ENCODE results near the gene MAGI1. TPM values are rescaled to one million over a fixed set of nuclear protein-coding genes. Genes with fewer than 3 reads are reported as not detected.

The MAGI1 gene
- polyA plus RNA-seq, 3 donors = not detected

- Histone ChIP-seq H4K20me1 (ENCODE audit: insufficient read depth, low read length) (no peaks in the 10 kb centered on the region), H3K4me2 (replicated peaks; ENCODE audit: extremely low read depth, low read length, poor library complexity, severe bottlenecking) (no peak overlapping the region), H3K27ac (ENCODE audit: low read depth in 1 of 2, low read length in 2 of 2) (no peak overlapping the region), H2AFZ (ENCODE audit: insufficient read depth, low read depth, low read length, poor library complexity, severe bottlenecking) (no peak overlapping the region), H3K36me3 (replicated peaks in 1 of 2; ENCODE audit: control insufficient read depth in 1 of 2, insufficient read depth in 2 of 2, low read length in 2 of 2) (no peaks in the 10 kb centered on the region), H3K4me1 (ENCODE audit: control insufficient read depth in 1 of 2, insufficient read depth in 2 of 2, low read length in 2 of 2) (no peaks in the 10 kb centered on the region), H3K9me3 (replicated peaks in 1 of 2; ENCODE audit: control insufficient read depth in 1 of 2, insufficient read depth in 1 of 2, low read length in 2 of 2) (no peaks in the 10 kb centered on the region), H3K4me3 (replicated peaks in 1 of 3; ENCODE audit: low read depth in 2 of 3, low read length in 3 of 3) (no peak overlapping the region), H3K79me2 (ENCODE audit: insufficient read depth, low read length) (no peaks in the 10 kb centered on the region), H3K9ac (ENCODE audit: insufficient read depth, low read length, poor library complexity, severe bottlenecking) (no peak overlapping the region), H3K27me3 (ENCODE audit: control insufficient read depth in 2 of 2, insufficient read depth in 2 of 2, low read length in 2 of 2) (no peaks in the 10 kb centered on the region)
- TF ChIP-seq, protein P1, sequence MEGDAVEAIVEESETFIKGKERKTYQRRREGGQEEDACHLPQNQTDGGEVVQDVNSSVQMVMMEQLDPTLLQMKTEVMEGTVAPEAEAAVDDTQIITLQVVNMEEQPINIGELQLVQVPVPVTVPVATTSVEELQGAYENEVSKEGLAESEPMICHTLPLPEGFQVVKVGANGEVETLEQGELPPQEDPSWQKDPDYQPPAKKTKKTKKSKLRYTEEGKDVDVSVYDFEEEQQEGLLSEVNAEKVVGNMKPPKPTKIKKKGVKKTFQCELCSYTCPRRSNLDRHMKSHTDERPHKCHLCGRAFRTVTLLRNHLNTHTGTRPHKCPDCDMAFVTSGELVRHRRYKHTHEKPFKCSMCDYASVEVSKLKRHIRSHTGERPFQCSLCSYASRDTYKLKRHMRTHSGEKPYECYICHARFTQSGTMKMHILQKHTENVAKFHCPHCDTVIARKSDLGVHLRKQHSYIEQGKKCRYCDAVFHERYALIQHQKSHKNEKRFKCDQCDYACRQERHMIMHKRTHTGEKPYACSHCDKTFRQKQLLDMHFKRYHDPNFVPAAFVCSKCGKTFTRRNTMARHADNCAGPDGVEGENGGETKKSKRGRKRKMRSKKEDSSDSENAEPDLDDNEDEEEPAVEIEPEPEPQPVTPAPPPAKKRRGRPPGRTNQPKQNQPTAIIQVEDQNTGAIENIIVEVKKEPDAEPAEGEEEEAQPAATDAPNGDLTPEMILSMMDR (IDR thresholded peaks at IDR 0.05) = no peak
- no peak overlapping the region for H3K27ac Mint-ChIP-seq
- H3K36me3 Mint-ChIP-seq = no peaks in the 10 kb centered on the region
- intact Hi-C loops (cut with micrococcal nuclease) = no loop called here
- peaks cover 0 to 4% (median 0%) of the 10 kb centered on the region in 3 donors for H3K27me3 Mint-ChIP-seq (ENCODE audit: low read depth in 3 of 3)
- H3K4me3 Mint-ChIP-seq = no peak overlapping the region
- H3K4me1 Mint-ChIP-seq = no peaks in the 10 kb centered on the region
- peaks cover 0 to 5% (median 0%) of the 10 kb centered on the region in 7 donors for H3K9me3 Mint-ChIP-seq
- no peak for DNase-seq
Observed at GRCh38 chr3:65729973-65730372, 308.7 kb downstream of the MAGI1 start.

DNA sequence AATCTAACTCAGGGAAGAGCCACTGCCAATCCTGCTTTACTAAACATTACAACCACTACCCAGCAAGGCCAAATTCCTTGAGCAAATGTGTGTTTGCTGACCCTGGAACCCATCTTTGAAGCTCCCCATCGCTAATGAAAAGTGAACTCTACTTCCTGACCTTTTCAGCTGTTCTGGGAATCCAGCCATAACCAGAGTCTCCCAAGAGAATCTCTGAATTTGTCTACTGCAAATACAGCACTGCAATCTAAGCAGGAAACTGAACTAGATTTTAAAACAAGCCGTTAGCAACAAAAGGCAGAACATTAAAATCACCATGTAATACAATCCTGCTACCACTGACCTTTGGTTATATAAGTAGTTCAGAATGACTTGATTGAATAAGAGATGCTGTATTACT is 309.2 kb downstream of the MAGI1 start:
- H3K4me3 ChIP-seq (replicated peaks in 1 of 3; ENCODE audit: low read depth in 2 of 3, low read length in 3 of 3) = no peak overlapping the region
- H3K36me3 ChIP-seq (replicated peaks in 1 of 2; ENCODE audit: control insufficient read depth in 1 of 2, insufficient read depth in 2 of 2, low read length in 2 of 2) = no peaks in the 10 kb centered on the region
- no CpG with 5 or more reads among the region's 2 CpGs for WGBS (ENCODE audit: insufficient coverage)
- H3K4me2 ChIP-seq (replicated peaks; ENCODE audit: extremely low read depth, low read length, poor library complexity, severe bottlenecking) = no peak overlapping the region
- no peak overlapping the region for H3K27ac ChIP-seq (ENCODE audit: low read depth in 1 of 2, low read length in 2 of 2)
- H3K79me2 ChIP-seq (ENCODE audit: insufficient read depth, low read length) = no peaks in the 10 kb centered on the region
- Mint-ChIP-seq H3K27me3 (ENCODE audit: low read depth in 3 of 3) (peaks cover 0 to 4% (median 0%) of the 10 kb centered on the region in 3 donors), H3K36me3 (no peaks in the 10 kb centered on the region), H3K27ac (no peak overlapping the region), H3K9me3 (peaks cover 0 to 8% (median 0%) of the 10 kb centered on the region in 7 donors), H3K4me1 (no peaks in the 10 kb centered on the region), H3K4me3 (no peak overlapping the region)
- no peaks in the 10 kb centered on the region for H4K20me1 ChIP-seq (ENCODE audit: insufficient read depth, low read length)
- no peaks in the 10 kb centered on the region for H3K4me1 ChIP-seq (ENCODE audit: control insufficient read depth in 1 of 2, insufficient read depth in 2 of 2, low read length in 2 of 2)
- TF ChIP-seq, protein P1 (IDR thresholded peaks at IDR 0.05) = no peak
- H2AFZ ChIP-seq (ENCODE audit: insufficient read depth, low read depth, low read length, poor library complexity, severe bottlenecking) = no peak overlapping the region
- H3K9ac ChIP-seq (ENCODE audit: insufficient read depth, low read length, poor library complexity, severe bottlenecking) = no peak overlapping the region
- no peaks in the 10 kb centered on the region for H3K9me3 ChIP-seq (replicated peaks in 1 of 2; ENCODE audit: control insufficient read depth in 1 of 2, insufficient read depth in 1 of 2, low read length in 2 of 2)
- intact Hi-C loops (cut with micrococcal nuclease) = no loop called here
- no peak for DNase-seq
- no peaks in the 10 kb centered on the region for H3K27me3 ChIP-seq (ENCODE audit: control insufficient read depth in 2 of 2, insufficient read depth in 2 of 2, low read length in 2 of 2)

Data from CD14-positive monocyte (primary cell).